DND-41 (cell line): ENCODE data around the gene ZNF789.

Experiments used
- ATAC-seq: fragments of 200-7000 bp; cut with Tn5 transposase; 3 replicates; pipeline ENCODE4 v1.9.1; 2021; ENCODE audit warnings: low read depth; ENCODE audit not compliant: insufficient read depth
- DNase-seq: peaks from one replicate; pipeline ENCODE4 v3.0.0-alpha.2; 2020
- H2AFZ ChIP-seq: 2 replicates; pipeline ENCODE4 v1.6.0; 2012; ENCODE audit warnings: low read depth, low read length
- H3K27ac ChIP-seq: 2 replicates; pipeline ENCODE4 v1.5.1; 2012; ENCODE audit warnings: low read length, inconsistent platforms
- H3K27me3 ChIP-seq: fragments of 200-600 bp; sonication (generic); 2 replicates; pipeline ENCODE4 v1.6.0; 2012; ENCODE audit warnings: low read length, mild to moderate bottlenecking, inconsistent platforms; ENCODE audit not compliant: insufficient read depth, poor library complexity
- H3K36me3 ChIP-seq: 2 replicates; pipeline ENCODE4 v1.5.1; 2012; ENCODE audit warnings: low read length, inconsistent platforms; ENCODE audit not compliant: insufficient read depth
- H3K4me1 ChIP-seq: 2 replicates; pipeline ENCODE4 v1.5.1; 2012; ENCODE audit warnings: mild to moderate bottlenecking, low read length; ENCODE audit not compliant: insufficient read depth
- H3K4me2 ChIP-seq: 2 replicates; pipeline ENCODE4 v1.6.0; 2012; ENCODE audit warnings: mild to moderate bottlenecking, moderate library complexity, low read length, inconsistent platforms; ENCODE audit not compliant: insufficient read depth
- H3K4me3 ChIP-seq, 2 experiments: fragments of 200-600 bp in 1 of 2; shearing (Covaris generic) in 1 of 2; 2 replicates each; pipeline ENCODE4 v1.5.1; 2012 to 2016; ENCODE audit warnings: inconsistent platforms in 2 of 2, low read length in 2 of 2, mild to moderate bottlenecking in 2 of 2, low read depth in 1 of 2, moderate library complexity in 1 of 2
- H3K79me2 ChIP-seq: 2 replicates; pipeline ENCODE4 v1.6.0; 2012; ENCODE audit warnings: low read length, inconsistent platforms; ENCODE audit not compliant: insufficient read depth
- H3K9ac ChIP-seq: 2 replicates; pipeline ENCODE4 v1.6.0; 2012; ENCODE audit warnings: low read depth, mild to moderate bottlenecking, inconsistent platforms, low read length, moderate library complexity
- H3K9me3 ChIP-seq: 2 replicates; pipeline ENCODE4 v1.5.1; 2012; ENCODE audit warnings: low read length, moderate library complexity, mild to moderate bottlenecking, inconsistent platforms; ENCODE audit not compliant: insufficient read depth, severe bottlenecking
- H4K20me1 ChIP-seq: 2 replicates; pipeline ENCODE4 v1.6.0; 2012; ENCODE audit warnings: low read length; ENCODE audit not compliant: insufficient read depth
- CTCF ChIP-seq: IDR thresholded peaks from 2 replicates; pipeline ENCODE4 v1.5.1; 2012; ENCODE audit warnings: borderline replicate concordance, low read length, moderate library complexity, mild to moderate bottlenecking; ENCODE audit not compliant: poor library complexity, severe bottlenecking; ENCODE audit errors: extremely low read depth
- EZH2 ChIP-seq: IDR thresholded peaks from 3 replicates; pipeline ENCODE4 v1.6.1; 2012; ENCODE audit warnings: borderline replicate concordance, low read depth, mild to moderate bottlenecking, moderate library complexity, low read length, inconsistent platforms; ENCODE audit not compliant: severe bottlenecking

ZNF789 gene

GRCh38 chr7:99504603-99505323 lies 32.1 kb downstream of the ZNF789 start, which contains the start of gene ZKSCAN5:
Gene ZKSCAN5, plus strand, starts transcription at chr7:99504662. Its CDS starts 1,383 bp downstream, at chr7:99506045.
- Histone ChIP-seq H3K4me2 (peak within 1 kb of the TSS; percentile 91), H3K27ac (peak within 1 kb of the TSS; percentile 95), H3K4me3 (peak within 1 kb of the TSS; percentile 49 to 86), H3K27me3 (no peaks in the 10 kb centered on the region), H3K9ac (peak within 1 kb of the TSS; percentile 77), H3K79me2 (peaks cover 57% of the 10 kb centered on the region), H3K4me1 (peaks cover 46% of the 10 kb centered on the region), H3K9me3 (no peaks in the 10 kb centered on the region), H3K36me3 (peaks cover 3% of the 10 kb centered on the region; the same call in 1 of the 2 replicates), H2AFZ (peak within 1 kb of the TSS; percentile 98), H4K20me1 (0 out of 2 replicates have a peak, but pooled peaks cover 3% of the 10 kb centered on the region)
- TF ChIP-seq CTCF = no peak
- TF ChIP-seq EZH2 = no peak
- DNase-seq (peak; percentile 97), ATAC-seq (peak; percentile 74)

- no peaks in the 10 kb centered on the region for H4K20me1 ChIP-seq
- peak overlapping the region; percentile 77 for H3K9ac ChIP-seq
- H3K4me3 ChIP-seq = peak overlapping the region; percentile 49 to 86
- H3K27ac ChIP-seq = peak overlapping the region; percentile 95
- H2AFZ ChIP-seq = peak overlapping the region; percentile 98
- no peak for ATAC-seq
- peaks cover 6% of the 10 kb centered on the region; the same call in 1 of the 2 replicates for H3K36me3 ChIP-seq
- H3K27me3 ChIP-seq = no peaks in the 10 kb centered on the region
- H3K4me1 ChIP-seq = peaks cover 46% of the 10 kb centered on the region
- H3K4me2 ChIP-seq = peak overlapping the region; percentile 91
- no peak for DNase-seq
- peaks cover 56% of the 10 kb centered on the region for H3K79me2 ChIP-seq
- TF ChIP-seq CTCF (no peak), EZH2 (no peak)
- H3K9me3 ChIP-seq = no peaks in the 10 kb centered on the region
Measured at GRCh38 chr7:99505324-99505662, 32.6 kb downstream of the ZNF789 start.

- ATAC-seq (no peak), DNase-seq (no peak)
- Histone ChIP-seq H3K4me1 (no peaks in the 10 kb centered on the region), H3K9ac (no peak overlapping the region), H3K79me2 (peaks cover 27% of the 10 kb centered on the region), H3K36me3 (peaks cover 57% of the 10 kb centered on the region), H2AFZ (no peak overlapping the region), H3K4me2 (no peak overlapping the region), H3K9me3 (no peaks in the 10 kb centered on the region), H4K20me1 (no peaks in the 10 kb centered on the region), H3K27ac (no peak overlapping the region), H3K4me3 (no peak overlapping the region), H3K27me3 (no peaks in the 10 kb centered on the region)
- TF ChIP-seq EZH2 (no peak), CTCF (no peak)
Measured at GRCh38 chr7:99514050-99514449, 41.4 kb downstream of the ZNF789 start.
